Measurements from ENCODE around the gene MTM1.

Gene MTM1

GRCh38 chrX:150643958-150644357, 75.5 kb downstream of the MTM1 start (continued):
- TF ChIP-seq TSHZ1 (tag by site-specific recombination; IDR thresholded peaks at IDR 0.05; ENCODE audit: borderline replicate concordance): no peak

DNA sequence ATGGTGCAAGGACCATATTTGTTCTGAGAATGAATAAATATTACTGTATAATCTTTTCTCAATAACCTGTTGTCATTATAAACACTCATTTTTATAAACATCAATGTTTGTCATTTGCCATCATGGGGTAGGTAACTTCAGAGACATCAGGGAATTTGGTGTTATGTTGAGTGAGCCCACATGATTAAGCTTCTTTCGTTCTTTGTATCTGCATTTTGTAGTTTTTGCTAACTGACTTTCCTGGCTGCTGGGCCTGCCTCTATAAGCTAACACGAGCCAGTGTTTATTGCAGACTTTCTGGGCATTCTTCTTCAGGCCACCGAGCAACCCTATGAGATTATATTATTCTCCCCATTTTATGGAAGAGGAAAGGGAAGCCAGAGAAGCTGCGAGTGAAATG, 76.0 kb downstream of the MTM1 start:
- H3K4me3 ChIP-seq (ENCODE audit: low read depth, low read length): no peak overlapping the region
- ChIA-PET CTCF (interaction anchor here (0.7 kb wide), 1 partner anchor 505 kb away, joined by 3 read pairs; no protein-coding TSS in a partner anchor), POLR2A (no interaction called here)
- no peaks in the 10 kb centered on the region for H3K9me3 ChIP-seq (ENCODE audit: control insufficient read depth, insufficient read depth, low read depth, low read length)
- no peaks in the 10 kb centered on the region for H3K4me1 ChIP-seq (ENCODE audit: control insufficient read depth, insufficient read depth, low read length)
- no peak overlapping the region for H3K27ac ChIP-seq (ENCODE audit: extremely low read depth, low read depth, low read length)
- peaks cover 3 to 7% of the 10 kb centered on the region in 2 experiments; a peak in 2 of 3 replicates for H3K36me3 ChIP-seq (ENCODE audit: control insufficient read depth in 2 of 2, insufficient read depth in 1 of 2, low read length in 2 of 2)
- TF ChIP-seq SP7 (tag by site-specific recombination; IDR thresholded peaks at IDR 0.05): no peak
- no peak for TF ChIP-seq ZNF169 (tag by site-specific recombination; IDR thresholded peaks at IDR 0.05)
- no peak for TF ChIP-seq YY2 (tag by site-specific recombination; IDR thresholded peaks at IDR 0.05)
- TF ChIP-seq HOXA7 (CRISPR knock-in tag; IDR thresholded peaks at IDR 0.05; ENCODE audit: borderline replicate concordance): no peak
- no peak for TF ChIP-seq ZNF521 (tag by site-specific recombination; IDR thresholded peaks at IDR 0.05)
- TF ChIP-seq BCL11A (tag by site-specific recombination; IDR thresholded peaks at IDR 0.05; ENCODE audit: low read depth): no peak
- no peak for TF ChIP-seq PRDM1 (tag by site-specific recombination; IDR thresholded peaks at IDR 0.05)
- no peak for TF ChIP-seq RBAK (tag by site-specific recombination; IDR thresholded peaks at IDR 0.05)

GRCh38 chrX:150647331-150647730, 78.9 kb downstream of the MTM1 start:
- Histone ChIP-seq H3K27ac (ENCODE audit: extremely low read depth, low read depth, low read length) (no peak overlapping the region), H3K9me3 (ENCODE audit: control insufficient read depth, insufficient read depth, low read depth, low read length) (no peaks in the 10 kb centered on the region), H3K36me3 (ENCODE audit: control insufficient read depth in 2 of 2, insufficient read depth in 1 of 2, low read length in 2 of 2) (peaks cover 0 to 3% of the 10 kb centered on the region in 2 experiments; a peak in 2 of 3 replicates), H3K4me3 (ENCODE audit: low read depth, low read length) (no peak overlapping the region), H3K4me1 (ENCODE audit: control insufficient read depth, insufficient read depth, low read length) (no peaks in the 10 kb centered on the region)
- CTCF ChIA-PET: interaction anchor here (0.9 to 1.1 kb wide), 2 partner anchors 14 to 37 kb away, joined by 3 read pairs; no protein-coding TSS in a partner anchor
- POLR2A ChIA-PET: no interaction called here
- no peak for TF ChIP-seq SETDB1 (IDR thresholded peaks at IDR 0.05; ENCODE audit: insufficient read length, low read length)
- TF ChIP-seq ZNF596 (tag by site-specific recombination; IDR thresholded peaks at IDR 0.05): no peak
- no peak for TF ChIP-seq ZNF248 (tag by site-specific recombination; IDR thresholded peaks at IDR 0.05)
- no peak for TF ChIP-seq ZXDB (tag by site-specific recombination; IDR thresholded peaks at IDR 0.05)
- TF ChIP-seq PRDM1 (tag by site-specific recombination; IDR thresholded peaks at IDR 0.05): no peak
- TF ChIP-seq ZNF785 (tag by site-specific recombination; IDR thresholded peaks at IDR 0.05): no peak
- TF ChIP-seq PBX3 (CRISPR knock-in tag; IDR thresholded peaks at IDR 0.05): no peak
- no peak for TF ChIP-seq ZNF544 (tag by site-specific recombination; IDR thresholded peaks at IDR 0.05)
- no peak for TF ChIP-seq ZSCAN23 (tag by site-specific recombination; IDR thresholded peaks at IDR 0.05)
- no peak for TF ChIP-seq ZNF274 (IDR thresholded peaks at IDR 0.05; ENCODE audit: low read length)
- no peak for TF ChIP-seq ZNF274 (tag by site-specific recombination; IDR thresholded peaks at IDR 0.05; ENCODE audit: borderline replicate concordance)
- TF ChIP-seq HOXA7 (CRISPR knock-in tag; IDR thresholded peaks at IDR 0.05; ENCODE audit: borderline replicate concordance): no peak
